ENCODE measurements around the gene TCF4.

TCF4 gene

GRCh38 chr18:55625901-55626300 is 37.9 kb upstream of the TCF4 start:
- Histone ChIP-seq H3K27ac (ENCODE audit: low read depth, low read length) (no peak overlapping the region), H3F3A (ENCODE audit: control insufficient read depth, insufficient read depth) (no peaks in the 10 kb centered on the region), H3K4me1 (ENCODE audit: control insufficient read depth, low read length) (no peaks in the 10 kb centered on the region), H3K9me3 (ENCODE audit: control insufficient read depth, insufficient read depth, low read length) (no peaks in the 10 kb centered on the region), H3K79me2 (ENCODE audit: control insufficient read depth, low read length) (no peaks in the 10 kb centered on the region), H3K36me3 (ENCODE audit: control insufficient read depth, low read length) (no peaks in the 10 kb centered on the region), H3K4me3 (ENCODE audit: low read length) (no peak overlapping the region), H3K9me2 (replicated peaks; ENCODE audit: control insufficient read depth, low read length) (no peaks in the 10 kb centered on the region), H4K20me1 (ENCODE audit: control insufficient read depth, insufficient read depth, low read depth, low read length) (no peaks in the 10 kb centered on the region), H3K27me3 (ENCODE audit: control insufficient read depth, low read length) (no peaks in the 10 kb centered on the region), H3K4me2 (ENCODE audit: low read length) (no peak overlapping the region)
- TF ChIP-seq EZH2phosphoT487 (IDR thresholded peaks at IDR 0.05; ENCODE audit: borderline replicate concordance, low read length): no peak
- no peak for TF ChIP-seq CTCF (IDR thresholded peaks at IDR 0.05; ENCODE audit: low read depth, low read length, poor library complexity, severe bottlenecking)

- Histone ChIP-seq H3K79me2 (ENCODE audit: control insufficient read depth, low read length) (no peaks in the 10 kb centered on the region), H3K4me3 (ENCODE audit: low read length) (no peak overlapping the region), H3K27ac (ENCODE audit: low read depth, low read length) (no peak overlapping the region), H4K20me1 (ENCODE audit: control insufficient read depth, insufficient read depth, low read depth, low read length) (no peaks in the 10 kb centered on the region), H3K9me3 (ENCODE audit: control insufficient read depth, insufficient read depth, low read length) (no peaks in the 10 kb centered on the region), H3F3A (ENCODE audit: control insufficient read depth, insufficient read depth) (no peaks in the 10 kb centered on the region), H3K27me3 (ENCODE audit: control insufficient read depth, low read length) (no peaks in the 10 kb centered on the region), H3K4me1 (ENCODE audit: control insufficient read depth, low read length) (no peaks in the 10 kb centered on the region), H3K4me2 (ENCODE audit: low read length) (no peak overlapping the region), H3K9me2 (replicated peaks; ENCODE audit: control insufficient read depth, low read length) (no peaks in the 10 kb centered on the region), H3K36me3 (ENCODE audit: control insufficient read depth, low read length) (no peaks in the 10 kb centered on the region)
- no peak for TF ChIP-seq EZH2phosphoT487 (IDR thresholded peaks at IDR 0.05; ENCODE audit: borderline replicate concordance, low read length)
- TF ChIP-seq CTCF (IDR thresholded peaks at IDR 0.05; ENCODE audit: low read depth, low read length, poor library complexity, severe bottlenecking): no peak
Observed at GRCh38 chr18:55623626-55624025, 35.6 kb upstream of the TCF4 start.

- Histone ChIP-seq H3K27ac (ENCODE audit: low read depth, low read length) (no peak overlapping the region), H3K4me2 (ENCODE audit: low read length) (no peak overlapping the region), H3K4me3 (ENCODE audit: low read length) (no peak overlapping the region), H4K20me1 (ENCODE audit: control insufficient read depth, insufficient read depth, low read depth, low read length) (no peaks in the 10 kb centered on the region), H3F3A (ENCODE audit: control insufficient read depth, insufficient read depth) (no peaks in the 10 kb centered on the region), H3K36me3 (ENCODE audit: control insufficient read depth, low read length) (no peaks in the 10 kb centered on the region), H3K79me2 (ENCODE audit: control insufficient read depth, low read length) (no peaks in the 10 kb centered on the region), H3K4me1 (ENCODE audit: control insufficient read depth, low read length) (peaks cover 6% of the 10 kb centered on the region), H3K27me3 (ENCODE audit: control insufficient read depth, low read length) (no peaks in the 10 kb centered on the region), H3K9me2 (replicated peaks; ENCODE audit: control insufficient read depth, low read length) (no peaks in the 10 kb centered on the region), H3K9me3 (ENCODE audit: control insufficient read depth, insufficient read depth, low read length) (no peaks in the 10 kb centered on the region)
- TF ChIP-seq EZH2phosphoT487 (IDR thresholded peaks at IDR 0.05; ENCODE audit: borderline replicate concordance, low read length): no peak
- no peak for TF ChIP-seq CTCF (IDR thresholded peaks at IDR 0.05; ENCODE audit: low read depth, low read length, poor library complexity, severe bottlenecking)
Observed at GRCh38 chr18:55610506-55610905, 22.5 kb upstream of the TCF4 start.

Measured in DOHH2 (cell line).